ENCODE data around the gene SH2D2A. TPM values are rescaled to one million over a fixed set of nuclear protein-coding genes. Genes with fewer than 3 reads are reported as not detected.

SH2D2A gene
- total and polyA plus RNA-seq, 2 of the 4 experiments (the other 2 are of a cell fraction), result not detected

DNA sequence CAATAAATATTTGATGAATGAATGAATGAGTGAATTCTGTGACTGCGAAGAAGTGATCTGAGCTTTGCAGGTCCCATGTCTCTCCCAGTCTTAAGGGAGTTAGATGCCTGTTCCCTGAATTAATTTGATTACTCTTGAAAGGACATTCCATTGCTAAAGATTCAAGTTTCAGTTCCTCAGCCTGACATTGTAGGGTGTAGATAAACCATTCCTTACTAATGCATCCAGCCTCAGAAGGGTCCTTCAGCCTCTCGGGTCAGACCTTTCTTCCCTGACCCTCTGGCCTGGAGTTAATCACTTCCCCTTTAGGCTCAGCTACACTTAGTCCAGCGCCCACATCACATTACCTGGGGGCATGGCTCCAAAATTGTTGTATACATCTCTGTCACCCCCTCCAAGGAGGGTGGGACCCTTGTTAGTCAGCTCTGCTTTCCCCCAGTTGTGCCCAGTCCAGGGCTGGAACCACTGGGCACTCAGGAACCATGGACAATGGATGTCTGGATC is 39.7 kb upstream of the SH2D2A start:
- H3K9me3 ChIP-seq (ENCODE audit: control insufficient read depth, insufficient read depth, low read length), result no peaks in the 10 kb centered on the region; the same call in 1 of the 2 replicates
- H2BK120ac ChIP-seq (ENCODE audit: low read depth, low read length), result no peak overlapping the region
- H3K14ac ChIP-seq (replicated peaks; ENCODE audit: low read depth, low read length), result no peak overlapping the region
- no peak overlapping the region for H4K8ac ChIP-seq (ENCODE audit: low read depth in 2 of 2, low read length in 2 of 2)
- BruUV-seq (replicated peaks), result no TSS peak
- H4K20me1 ChIP-seq (ENCODE audit: insufficient read depth, low read length), result peaks cover 8% of the 10 kb centered on the region; the same call in 1 of the 2 replicates
- H2AK9ac ChIP-seq (replicated peaks; ENCODE audit: low read depth, low read length, poor library complexity), result no peak overlapping the region
- in situ Hi-C loops (cut with MboI; ENCODE audit: low sequenced_read_pairs), result no loop called here
- H3K4me3 ChIP-seq (ENCODE audit: insufficient read depth, low read depth, low read length), result no peak overlapping the region
- H3K56ac ChIP-seq (ENCODE audit: extremely low read depth, insufficient read depth, low read length), result no peak overlapping the region
- TF ChIP-seq, protein P1, sequence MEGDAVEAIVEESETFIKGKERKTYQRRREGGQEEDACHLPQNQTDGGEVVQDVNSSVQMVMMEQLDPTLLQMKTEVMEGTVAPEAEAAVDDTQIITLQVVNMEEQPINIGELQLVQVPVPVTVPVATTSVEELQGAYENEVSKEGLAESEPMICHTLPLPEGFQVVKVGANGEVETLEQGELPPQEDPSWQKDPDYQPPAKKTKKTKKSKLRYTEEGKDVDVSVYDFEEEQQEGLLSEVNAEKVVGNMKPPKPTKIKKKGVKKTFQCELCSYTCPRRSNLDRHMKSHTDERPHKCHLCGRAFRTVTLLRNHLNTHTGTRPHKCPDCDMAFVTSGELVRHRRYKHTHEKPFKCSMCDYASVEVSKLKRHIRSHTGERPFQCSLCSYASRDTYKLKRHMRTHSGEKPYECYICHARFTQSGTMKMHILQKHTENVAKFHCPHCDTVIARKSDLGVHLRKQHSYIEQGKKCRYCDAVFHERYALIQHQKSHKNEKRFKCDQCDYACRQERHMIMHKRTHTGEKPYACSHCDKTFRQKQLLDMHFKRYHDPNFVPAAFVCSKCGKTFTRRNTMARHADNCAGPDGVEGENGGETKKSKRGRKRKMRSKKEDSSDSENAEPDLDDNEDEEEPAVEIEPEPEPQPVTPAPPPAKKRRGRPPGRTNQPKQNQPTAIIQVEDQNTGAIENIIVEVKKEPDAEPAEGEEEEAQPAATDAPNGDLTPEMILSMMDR (conservative IDR thresholded peaks at IDR 0.05; ENCODE audit: low read depth, low read length), result no peak
- TF ChIP-seq SMC3 (IDR thresholded peaks at IDR 0.05; ENCODE audit: low read depth, low read length) (no peak), RCOR1 (IDR thresholded peaks at IDR 0.05; ENCODE audit: insufficient replicate concordance, low read length) (no peak), POLR2A (IDR thresholded peaks at IDR 0.05; ENCODE audit: low read depth, low read length) (no peak), FOS (IDR thresholded peaks at IDR 0.05; ENCODE audit: low read depth, low read length) (no peak), CHD1 (IDR thresholded peaks at IDR 0.05; ENCODE audit: low read depth, low read length) (no peak), RFX5 (IDR thresholded peaks at IDR 0.05; ENCODE audit: low read depth, low read length) (no peak), NFE2L2 (IDR thresholded peaks at IDR 0.05; ENCODE audit: low read depth, low read length) (no peak), CEBPB (IDR thresholded peaks at IDR 0.05; ENCODE audit: low read depth, low read length) (no peak), MXI1 (IDR thresholded peaks at IDR 0.05; ENCODE audit: borderline replicate concordance, low read depth, low read length) (no peak), MAFK (IDR thresholded peaks at IDR 0.05; ENCODE audit: low read depth, low read length) (no peak), MAZ (IDR thresholded peaks at IDR 0.05; ENCODE audit: borderline replicate concordance, low read depth, low read length) (no peak), BHLHE40 (IDR thresholded peaks at IDR 0.05; ENCODE audit: low read depth, low read length) (no peak), RAD21 (IDR thresholded peaks at IDR 0.05; ENCODE audit: low read length) (no peak)
- TF ChIP-seq, protein P2, sequence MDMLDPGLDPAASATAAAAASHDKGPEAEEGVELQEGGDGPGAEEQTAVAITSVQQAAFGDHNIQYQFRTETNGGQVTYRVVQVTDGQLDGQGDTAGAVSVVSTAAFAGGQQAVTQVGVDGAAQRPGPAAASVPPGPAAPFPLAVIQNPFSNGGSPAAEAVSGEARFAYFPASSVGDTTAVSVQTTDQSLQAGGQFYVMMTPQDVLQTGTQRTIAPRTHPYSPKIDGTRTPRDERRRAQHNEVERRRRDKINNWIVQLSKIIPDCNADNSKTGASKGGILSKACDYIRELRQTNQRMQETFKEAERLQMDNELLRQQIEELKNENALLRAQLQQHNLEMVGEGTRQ (IDR thresholded peaks at IDR 0.05; ENCODE audit: low read depth, low read length), result no peak
- TF ChIP-seq, protein P3, sequence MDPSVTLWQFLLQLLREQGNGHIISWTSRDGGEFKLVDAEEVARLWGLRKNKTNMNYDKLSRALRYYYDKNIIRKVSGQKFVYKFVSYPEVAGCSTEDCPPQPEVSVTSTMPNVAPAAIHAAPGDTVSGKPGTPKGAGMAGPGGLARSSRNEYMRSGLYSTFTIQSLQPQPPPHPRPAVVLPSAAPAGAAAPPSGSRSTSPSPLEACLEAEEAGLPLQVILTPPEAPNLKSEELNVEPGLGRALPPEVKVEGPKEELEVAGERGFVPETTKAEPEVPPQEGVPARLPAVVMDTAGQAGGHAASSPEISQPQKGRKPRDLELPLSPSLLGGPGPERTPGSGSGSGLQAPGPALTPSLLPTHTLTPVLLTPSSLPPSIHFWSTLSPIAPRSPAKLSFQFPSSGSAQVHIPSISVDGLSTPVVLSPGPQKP (IDR thresholded peaks at IDR 0.05; ENCODE audit: borderline replicate concordance, low read depth, low read length), result no peak
- no peaks in the 10 kb centered on the region for H3K79me1 ChIP-seq (ENCODE audit: low read depth in 1 of 2, low read length in 2 of 2)
- CTCF ChIA-PET, result interaction anchor here (0.7 to 1.0 kb wide), 3 partner anchors 18 to 129 kb away, joined by 3 to 4 read pairs (median 3); no protein-coding TSS in a partner anchor
- DNase-seq (no peak), ATAC-seq (ENCODE audit: low read depth) (no peak)
- WGBS, 2 experiments (ENCODE audit: extremely low coverage in 2 of 2, insufficient read length in 1 of 2), result no CpG with 5 or more reads among the region's 3 CpGs
- no peak overlapping the region for H3K23ac ChIP-seq (ENCODE audit: low read depth, low read length)
- no peak overlapping the region for H4K91ac ChIP-seq (ENCODE audit: insufficient read depth, low read depth, low read length)
- H2BK20ac ChIP-seq (ENCODE audit: low read depth, low read length), result no peak overlapping the region
- H3K4me1 ChIP-seq (ENCODE audit: control insufficient read depth, insufficient read depth, low read length), result peaks cover 6% of the 10 kb centered on the region; the same call in 1 of the 2 replicates
- peaks cover 82% of the 10 kb centered on the region for H3K27me3 ChIP-seq (ENCODE audit: control insufficient read depth, insufficient read depth, low read length)
- no peak overlapping the region for H2BK15ac ChIP-seq (ENCODE audit: low read depth, low read length)
- no peak overlapping the region for H3K18ac ChIP-seq (ENCODE audit: low read depth, low read length)
- no peaks in the 10 kb centered on the region for H3K36me3 ChIP-seq (ENCODE audit: control insufficient read depth, insufficient read depth, low read length)
- POLR2A ChIA-PET (ENCODE audit: unreplicated experiment), result no interaction called here
- no peaks in the 10 kb centered on the region for H3K9me1 ChIP-seq (ENCODE audit: insufficient read depth, low read length)
- intact Hi-C loops (cut with micrococcal nuclease), result no loop called here
- H3K4ac ChIP-seq (ENCODE audit: low read depth, low read length), result no peak overlapping the region
- dilution Hi-C loops (cut with HindIII; ENCODE audit: low sequenced_read_pairs, unreplicated experiment), result no loop called here
- no peak overlapping the region for H3K27ac ChIP-seq (ENCODE audit: insufficient read depth, low read length)
- no peak overlapping the region for H2AK5ac ChIP-seq (ENCODE audit: low read depth, low read length)
- H2AFZ ChIP-seq (replicated peaks; ENCODE audit: low read length, poor library complexity), result no peak overlapping the region
- no peak overlapping the region for H2BK5ac ChIP-seq (ENCODE audit: low read depth, low read length, poor library complexity, severe bottlenecking)
- H4K5ac ChIP-seq (ENCODE audit: low read depth, low read length), result no peak overlapping the region
- H3K9ac ChIP-seq (ENCODE audit: low read depth, low read length), result no peak overlapping the region
- H3K4me2 ChIP-seq (ENCODE audit: low read depth, low read length), result no peak overlapping the region
